ENCODE measurements around the gene EFNB2.

EFNB2 gene

GRCh38 chr13:106550570-106551135 lies 15.2 kb upstream of the EFNB2 start:
- no peak for DNase-seq

GRCh38 chr13:106548064-106548696 lies 12.7 kb upstream of the EFNB2 start:
- DNase-seq: no peak

GRCh38 chr13:106541826-106542225 lies 6.4 kb upstream of the EFNB2 start:
- DNase-seq: no peak

GRCh38 chr13:106540613-106541012 lies 5.2 kb upstream of the EFNB2 start:
- no peak for DNase-seq

GRCh38 chr13:106537521-106537920 lies 2.1 kb upstream of the EFNB2 start:
- no peak for DNase-seq

- DNase-seq: peak; percentile 74
Observed at GRCh38 chr13:106536244-106537034, 977 bp upstream of the EFNB2 start.

GRCh38 chr13:106534639-106535551 lies 567 bp downstream of the EFNB2 start:
- peak; percentile 5 for DNase-seq

- DNase-seq: peak; percentile 8
Observed at GRCh38 chr13:106533943-106534638, 1.4 kb downstream of the EFNB2 start.

- no peak for DNase-seq
Observed at GRCh38 chr13:106533101-106533942, 2.1 kb downstream of the EFNB2 start.

- DNase-seq: no peak
Observed at GRCh38 chr13:106532111-106532929, 3.1 kb downstream of the EFNB2 start.

GRCh38 chr13:106530980-106531481 lies 4.4 kb downstream of the EFNB2 start:
- no peak for DNase-seq

- no peak for DNase-seq
Observed at GRCh38 chr13:106530171-106530851, 5.2 kb downstream of the EFNB2 start.

GRCh38 chr13:106529415-106530170 lies 5.9 kb downstream of the EFNB2 start:
- no peak for DNase-seq

GRCh38 chr13:106528718-106529414 lies 6.6 kb downstream of the EFNB2 start:
- DNase-seq: no peak

GRCh38 chr13:106527826-106528225 lies 7.6 kb downstream of the EFNB2 start:
- DNase-seq: no peak

- DNase-seq: no peak
Observed at GRCh38 chr13:106527445-106527801, 8.0 kb downstream of the EFNB2 start.

GRCh38 chr13:106526738-106527444 lies 8.6 kb downstream of the EFNB2 start:
- DNase-seq: no peak

- DNase-seq: no peak
Observed at GRCh38 chr13:106525865-106526264, 9.6 kb downstream of the EFNB2 start.

Measured in activated effector memory CD4-positive, alpha-beta T cell treated with Interleukin-2 at 50 U/mL for 16 hours (primary cell).